GM13976 (cell line): ENCODE results near the gene HNRNPH3.

ENCODE experiments used
- DNase-seq: peaks from one replicate; pipeline ENCODE4 v3.0.0; 2012; ENCODE audit warnings: low spot score
- in situ Hi-C: fragments of 300-500 bp; cut with MboI; formaldehyde crosslinking; loops from one replicate; pipeline ENCODE4 v1.12.0; 2022; ENCODE audit warnings: low sequenced_read_pairs, mixed read lengths, inconsistent platforms; ENCODE audit not compliant: unreplicated experiment
- TF ChIP-seq, protein P1 (sequence below): IDR thresholded peaks from 2 replicates; pipeline ENCODE4 v1.5.1; 2012; ENCODE audit warnings: borderline replicate concordance, mild to moderate bottlenecking; ENCODE audit not compliant: insufficient read depth; ENCODE audit errors: extremely low read depth, missing control alignments, control extremely low read depth

The HNRNPH3 gene

DNA sequence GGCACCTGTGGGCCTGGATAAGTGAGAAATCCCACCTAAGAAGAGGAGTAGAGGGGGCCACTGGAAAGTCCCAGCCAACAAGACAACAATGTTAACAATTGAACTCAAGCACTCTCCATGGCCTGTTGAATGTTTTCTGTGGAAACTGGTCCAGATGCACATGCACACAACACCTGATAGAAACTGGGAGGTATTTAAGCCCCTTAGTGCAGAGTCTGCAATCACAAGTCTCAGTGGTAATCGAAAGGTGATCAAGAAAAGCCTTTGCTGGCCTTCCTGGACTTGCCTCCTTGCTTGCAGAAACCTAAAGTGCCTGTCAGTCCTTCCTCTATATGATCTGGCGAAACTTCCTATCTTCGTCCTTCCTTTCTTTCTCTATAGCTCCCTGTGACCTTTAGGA lies 30.6 kb upstream of the HNRNPH3 start:
- DNase-seq = no peak
- in situ Hi-C loops = loop anchor here (25.0 kb wide), 1 partner anchor 439 kb away; no protein-coding TSS in a partner anchor
- TF ChIP-seq, protein P1, sequence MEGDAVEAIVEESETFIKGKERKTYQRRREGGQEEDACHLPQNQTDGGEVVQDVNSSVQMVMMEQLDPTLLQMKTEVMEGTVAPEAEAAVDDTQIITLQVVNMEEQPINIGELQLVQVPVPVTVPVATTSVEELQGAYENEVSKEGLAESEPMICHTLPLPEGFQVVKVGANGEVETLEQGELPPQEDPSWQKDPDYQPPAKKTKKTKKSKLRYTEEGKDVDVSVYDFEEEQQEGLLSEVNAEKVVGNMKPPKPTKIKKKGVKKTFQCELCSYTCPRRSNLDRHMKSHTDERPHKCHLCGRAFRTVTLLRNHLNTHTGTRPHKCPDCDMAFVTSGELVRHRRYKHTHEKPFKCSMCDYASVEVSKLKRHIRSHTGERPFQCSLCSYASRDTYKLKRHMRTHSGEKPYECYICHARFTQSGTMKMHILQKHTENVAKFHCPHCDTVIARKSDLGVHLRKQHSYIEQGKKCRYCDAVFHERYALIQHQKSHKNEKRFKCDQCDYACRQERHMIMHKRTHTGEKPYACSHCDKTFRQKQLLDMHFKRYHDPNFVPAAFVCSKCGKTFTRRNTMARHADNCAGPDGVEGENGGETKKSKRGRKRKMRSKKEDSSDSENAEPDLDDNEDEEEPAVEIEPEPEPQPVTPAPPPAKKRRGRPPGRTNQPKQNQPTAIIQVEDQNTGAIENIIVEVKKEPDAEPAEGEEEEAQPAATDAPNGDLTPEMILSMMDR = no peak

GRCh38 chr10:68301790-68302502 lies 29.9 kb upstream of the HNRNPH3 start:
- peak; percentile 55 for DNase-seq
- in situ Hi-C loops = loop anchor here (25.0 kb wide), 1 partner anchor 440 kb away; no protein-coding TSS in a partner anchor
- TF ChIP-seq, protein P1 = peak; percentile 34

DNA sequence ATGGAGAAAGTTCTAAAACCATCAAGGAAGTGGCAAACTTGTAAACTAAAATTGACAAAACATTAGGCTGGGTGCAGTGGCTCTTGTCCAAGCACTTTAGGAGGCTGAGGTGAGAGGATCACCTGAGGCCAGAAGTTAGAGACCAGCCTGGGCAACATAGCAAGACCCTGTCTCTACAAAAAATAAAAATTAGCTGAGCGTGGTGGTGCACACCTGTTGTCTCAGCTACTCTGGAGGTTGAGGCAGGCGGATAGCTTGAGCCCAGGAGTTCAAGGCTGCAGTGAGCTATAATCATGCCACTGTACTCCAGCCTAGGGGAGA lies 29.4 kb upstream of the HNRNPH3 start:
- TF ChIP-seq, protein P1 = no peak
- no peak for DNase-seq
- in situ Hi-C loops = loop anchor here (25.0 kb wide), 1 partner anchor 440 kb away; no protein-coding TSS in a partner anchor

DNA sequence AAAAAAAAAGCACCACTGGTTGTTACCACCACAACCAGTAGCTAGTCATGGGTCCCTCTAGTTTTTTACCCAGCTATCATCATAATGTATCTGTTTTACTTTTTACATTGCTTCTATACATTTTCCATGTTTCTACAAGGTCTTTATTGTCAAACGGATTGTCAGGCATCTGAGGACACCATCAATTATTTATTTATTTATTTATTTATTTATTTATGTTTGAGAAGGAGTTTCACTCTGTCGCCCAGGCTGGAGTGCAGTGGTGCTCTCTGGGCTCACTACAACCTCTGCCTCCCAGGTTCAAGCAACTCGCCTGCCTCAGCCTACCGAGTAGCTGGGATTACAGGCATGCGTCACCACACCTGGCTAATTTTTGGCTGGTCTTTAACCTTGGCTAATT lies 29.0 kb upstream of the HNRNPH3 start:
- in situ Hi-C loops = loop anchor here (25.0 kb wide), 1 partner anchor 441 kb away; no protein-coding TSS in a partner anchor
- TF ChIP-seq, protein P1 = no peak
- DNase-seq = no peak

- in situ Hi-C loops = loop anchor here (25.0 kb wide), 1 partner anchor 442 kb away; no protein-coding TSS in a partner anchor
- DNase-seq = no peak
- TF ChIP-seq, protein P1 = no peak
Observed at GRCh38 chr10:68303849-68304412, 27.9 kb upstream of the HNRNPH3 start.

- in situ Hi-C loops = loop anchor here (25.0 kb wide), 1 partner anchor 444 kb away; no protein-coding TSS in a partner anchor
- TF ChIP-seq, protein P1 = no peak
- DNase-seq = no peak
Observed at GRCh38 chr10:68305854-68306253, 26.0 kb upstream of the HNRNPH3 start.
